ENCODE data around the gene B4GALNT2.

DNA sequence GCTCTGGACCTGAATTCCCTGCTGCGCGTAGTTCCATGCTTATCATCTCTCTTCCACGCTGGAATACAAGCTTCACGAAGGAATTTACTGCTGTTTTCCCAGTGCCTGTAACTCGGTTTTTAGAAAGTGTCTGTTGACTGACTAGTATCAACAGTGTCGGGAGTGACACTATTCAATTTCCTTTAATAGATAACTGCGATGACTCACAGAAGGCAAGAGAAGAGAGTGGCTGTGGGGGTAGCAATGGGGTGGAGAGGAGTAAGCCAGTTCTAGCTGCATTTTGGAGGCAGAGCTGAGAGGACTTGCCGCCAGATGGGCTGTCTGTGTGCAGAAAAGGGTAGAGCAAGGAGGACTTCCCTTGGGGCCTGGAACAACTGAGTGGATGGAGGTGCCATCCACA lies 25.2 kb downstream of the B4GALNT2 start:
- TF ChIP-seq, protein P1, sequence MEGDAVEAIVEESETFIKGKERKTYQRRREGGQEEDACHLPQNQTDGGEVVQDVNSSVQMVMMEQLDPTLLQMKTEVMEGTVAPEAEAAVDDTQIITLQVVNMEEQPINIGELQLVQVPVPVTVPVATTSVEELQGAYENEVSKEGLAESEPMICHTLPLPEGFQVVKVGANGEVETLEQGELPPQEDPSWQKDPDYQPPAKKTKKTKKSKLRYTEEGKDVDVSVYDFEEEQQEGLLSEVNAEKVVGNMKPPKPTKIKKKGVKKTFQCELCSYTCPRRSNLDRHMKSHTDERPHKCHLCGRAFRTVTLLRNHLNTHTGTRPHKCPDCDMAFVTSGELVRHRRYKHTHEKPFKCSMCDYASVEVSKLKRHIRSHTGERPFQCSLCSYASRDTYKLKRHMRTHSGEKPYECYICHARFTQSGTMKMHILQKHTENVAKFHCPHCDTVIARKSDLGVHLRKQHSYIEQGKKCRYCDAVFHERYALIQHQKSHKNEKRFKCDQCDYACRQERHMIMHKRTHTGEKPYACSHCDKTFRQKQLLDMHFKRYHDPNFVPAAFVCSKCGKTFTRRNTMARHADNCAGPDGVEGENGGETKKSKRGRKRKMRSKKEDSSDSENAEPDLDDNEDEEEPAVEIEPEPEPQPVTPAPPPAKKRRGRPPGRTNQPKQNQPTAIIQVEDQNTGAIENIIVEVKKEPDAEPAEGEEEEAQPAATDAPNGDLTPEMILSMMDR (IDR thresholded peaks at IDR 0.05), result no peak
- no peak for TF ChIP-seq EP300 (IDR thresholded peaks at IDR 0.05)
- TF ChIP-seq, protein P2, sequence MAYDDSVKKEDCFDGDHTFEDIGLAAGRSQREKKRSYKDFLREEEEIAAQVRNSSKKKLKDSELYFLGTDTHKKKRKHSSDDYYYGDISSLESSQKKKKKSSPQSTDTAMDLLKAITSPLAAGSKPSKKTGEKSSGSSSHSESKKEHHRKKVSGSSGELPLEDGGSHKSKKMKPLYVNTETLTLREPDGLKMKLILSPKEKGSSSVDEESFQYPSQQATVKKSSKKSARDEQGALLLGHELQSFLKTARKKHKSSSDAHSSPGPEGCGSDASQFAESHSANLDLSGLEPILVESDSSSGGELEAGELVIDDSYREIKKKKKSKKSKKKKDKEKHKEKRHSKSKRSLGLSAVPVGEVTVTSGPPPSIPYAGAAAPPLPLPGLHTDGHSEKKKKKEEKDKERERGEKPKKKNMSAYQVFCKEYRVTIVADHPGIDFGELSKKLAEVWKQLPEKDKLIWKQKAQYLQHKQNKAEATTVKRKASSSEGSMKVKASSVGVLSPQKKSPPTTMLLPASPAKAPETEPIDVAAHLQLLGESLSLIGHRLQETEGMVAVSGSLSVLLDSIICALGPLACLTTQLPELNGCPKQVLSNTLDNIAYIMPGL (CRISPR knock-in tag; IDR thresholded peaks at IDR 0.05; ENCODE audit: borderline replicate concordance), result no peak
- TF ChIP-seq BHLHE40 (IDR thresholded peaks at IDR 0.05; ENCODE audit: low read depth, low read length), result no peak
- TF ChIP-seq POLR2A (IDR thresholded peaks at IDR 0.05; ENCODE audit: low read length), result no peak
- TF ChIP-seq, protein P3, sequence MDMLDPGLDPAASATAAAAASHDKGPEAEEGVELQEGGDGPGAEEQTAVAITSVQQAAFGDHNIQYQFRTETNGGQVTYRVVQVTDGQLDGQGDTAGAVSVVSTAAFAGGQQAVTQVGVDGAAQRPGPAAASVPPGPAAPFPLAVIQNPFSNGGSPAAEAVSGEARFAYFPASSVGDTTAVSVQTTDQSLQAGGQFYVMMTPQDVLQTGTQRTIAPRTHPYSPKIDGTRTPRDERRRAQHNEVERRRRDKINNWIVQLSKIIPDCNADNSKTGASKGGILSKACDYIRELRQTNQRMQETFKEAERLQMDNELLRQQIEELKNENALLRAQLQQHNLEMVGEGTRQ (IDR thresholded peaks at IDR 0.05), result no peak
- TF ChIP-seq, protein P4, sequence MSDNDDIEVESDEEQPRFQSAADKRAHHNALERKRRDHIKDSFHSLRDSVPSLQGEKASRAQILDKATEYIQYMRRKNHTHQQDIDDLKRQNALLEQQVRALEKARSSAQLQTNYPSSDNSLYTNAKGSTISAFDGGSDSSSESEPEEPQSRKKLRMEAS (IDR thresholded peaks at IDR 0.05), result no peak
- no peak for TF ChIP-seq CHD2 (IDR thresholded peaks at IDR 0.05; ENCODE audit: low read length, partially characterized antibody)
- TF ChIP-seq RNF2 (IDR thresholded peaks at IDR 0.05; ENCODE audit: borderline replicate concordance, low read depth), result no peak
- TF ChIP-seq, protein P5, sequence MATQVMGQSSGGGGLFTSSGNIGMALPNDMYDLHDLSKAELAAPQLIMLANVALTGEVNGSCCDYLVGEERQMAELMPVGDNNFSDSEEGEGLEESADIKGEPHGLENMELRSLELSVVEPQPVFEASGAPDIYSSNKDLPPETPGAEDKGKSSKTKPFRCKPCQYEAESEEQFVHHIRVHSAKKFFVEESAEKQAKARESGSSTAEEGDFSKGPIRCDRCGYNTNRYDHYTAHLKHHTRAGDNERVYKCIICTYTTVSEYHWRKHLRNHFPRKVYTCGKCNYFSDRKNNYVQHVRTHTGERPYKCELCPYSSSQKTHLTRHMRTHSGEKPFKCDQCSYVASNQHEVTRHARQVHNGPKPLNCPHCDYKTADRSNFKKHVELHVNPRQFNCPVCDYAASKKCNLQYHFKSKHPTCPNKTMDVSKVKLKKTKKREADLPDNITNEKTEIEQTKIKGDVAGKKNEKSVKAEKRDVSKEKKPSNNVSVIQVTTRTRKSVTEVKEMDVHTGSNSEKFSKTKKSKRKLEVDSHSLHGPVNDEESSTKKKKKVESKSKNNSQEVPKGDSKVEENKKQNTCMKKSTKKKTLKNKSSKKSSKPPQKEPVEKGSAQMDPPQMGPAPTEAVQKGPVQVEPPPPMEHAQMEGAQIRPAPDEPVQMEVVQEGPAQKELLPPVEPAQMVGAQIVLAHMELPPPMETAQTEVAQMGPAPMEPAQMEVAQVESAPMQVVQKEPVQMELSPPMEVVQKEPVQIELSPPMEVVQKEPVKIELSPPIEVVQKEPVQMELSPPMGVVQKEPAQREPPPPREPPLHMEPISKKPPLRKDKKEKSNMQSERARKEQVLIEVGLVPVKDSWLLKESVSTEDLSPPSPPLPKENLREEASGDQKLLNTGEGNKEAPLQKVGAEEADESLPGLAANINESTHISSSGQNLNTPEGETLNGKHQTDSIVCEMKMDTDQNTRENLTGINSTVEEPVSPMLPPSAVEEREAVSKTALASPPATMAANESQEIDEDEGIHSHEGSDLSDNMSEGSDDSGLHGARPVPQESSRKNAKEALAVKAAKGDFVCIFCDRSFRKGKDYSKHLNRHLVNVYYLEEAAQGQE (IDR thresholded peaks at IDR 0.05), result no peak
- no peak for TF ChIP-seq MAZ (IDR thresholded peaks at IDR 0.05; ENCODE audit: borderline replicate concordance, low read depth, low read length)
- TF ChIP-seq JUN (IDR thresholded peaks at IDR 0.05), result no peak
- TF ChIP-seq ESRRA (IDR thresholded peaks at IDR 0.05; ENCODE audit: borderline replicate concordance, low read length), result no peak

All from A549 (cell line).